Suprapubic skin (tissue), 4 donors: ENCODE results near the gene PRR7. TPM values are rescaled to one million over a fixed set of nuclear protein-coding genes. Genes with fewer than 3 reads are reported as not detected.

Experiments used
- DNase-seq, 2 donors: peaks; one replicate each; pipeline ENCODE4 v3.0.0-alpha.2; 2019; ENCODE audit warnings: low spot score in 2 of 2
- H3K27ac ChIP-seq: fragments of 200-600 bp; sonication (generic); one replicate; pipeline ENCODE4 v1.5.1; 2019
- H3K27me3 ChIP-seq: fragments of 200-600 bp; sonication (generic); one replicate; pipeline ENCODE4 v1.5.1; 2019
- H3K36me3 ChIP-seq: fragments of 200-600 bp; sonication (generic); one replicate; pipeline ENCODE4 v1.5.1; 2019
- H3K4me1 ChIP-seq: fragments of 200-600 bp; sonication (generic); one replicate; pipeline ENCODE4 v1.5.1; 2019
- H3K4me3 ChIP-seq: fragments of 200-600 bp; sonication (generic); one replicate; pipeline ENCODE4 v1.5.1; 2019; ENCODE audit warnings: mild to moderate bottlenecking
- H3K9me3 ChIP-seq: fragments of 200-600 bp; sonication (generic); one replicate; pipeline ENCODE4 v1.5.1; 2019
- CTCF ChIP-seq, 2 donors: fragments of 200-600 bp in 1 of 2; fragments of 450-650 bp in 1 of 2; sonication (generic) in 1 of 2; IDR thresholded peaks; one replicate each; pipeline ENCODE4 v1.5.1; 2016 to 2019; ENCODE audit warnings: antibody characterized with exemption in 2 of 2, mild to moderate bottlenecking in 1 of 2, moderate library complexity in 1 of 2
- EP300 ChIP-seq: sonication (generic); formaldehyde crosslinking; IDR thresholded peaks from one replicate; pipeline ENCODE4 v1.6.1; 2017; ENCODE audit warnings: antibody characterized with exemption
- POLR2A ChIP-seq, 2 donors: fragments of 450-650 bp; IDR thresholded peaks; one replicate each; pipeline ENCODE4 v1.6.1; 2017; ENCODE audit warnings: antibody characterized with exemption in 2 of 2, mild to moderate bottlenecking in 2 of 2, moderate library complexity in 2 of 2
- POLR2AphosphoS5 ChIP-seq, 3 donors: sonication (generic); formaldehyde crosslinking; IDR thresholded peaks; one replicate each; pipeline ENCODE4 v1.6.1; 2017; ENCODE audit warnings: antibody characterized with exemption in 3 of 3
- WGBS: methylation state at CpG from one replicate; pipeline ENCODE4 v1.1.5; 2018; 5-methylcytosine and 5-hydroxymethylcytosine counted together
- total RNA-seq, 4 donors: library from RNA; depleted of rRNA; stranded (reverse); fragments of >200 nt; gene quantifications; one replicate each; pipeline ENCODE4 v1.1.0, GENCODE V29; 2016

Gene PRR7
- total RNA-seq, 4 donors from 2014 or later: 5.7 to 9.8 (median 7.8) TPM

GRCh38 chr5:177466861-177467260 lies 20.2 kb downstream of the PRR7 start:
- DNase-seq: no peak
- TF ChIP-seq POLR2A (IDR thresholded peaks at IDR 0.05): no peak
- TF ChIP-seq POLR2AphosphoS5 (IDR thresholded peaks at IDR 0.05): no peak
- no peak for TF ChIP-seq CTCF (IDR thresholded peaks at IDR 0.05)
- TF ChIP-seq EP300: no peak
- no peaks in the 10 kb centered on the region for H3K27me3 ChIP-seq
- 92% methylated on average over 25 of the region's 25 CpGs for WGBS
- H3K27ac ChIP-seq: no peak overlapping the region
- peaks cover 30% of the 10 kb centered on the region for H3K36me3 ChIP-seq
- H3K4me1 ChIP-seq: peaks cover 38% of the 10 kb centered on the region
- no peaks in the 10 kb centered on the region for H3K9me3 ChIP-seq
- no peak overlapping the region for H3K4me3 ChIP-seq

GRCh38 chr5:177467436-177467835 lies 20.8 kb downstream of the PRR7 start:
- H3K36me3 ChIP-seq: peaks cover 30% of the 10 kb centered on the region
- H3K4me1 ChIP-seq: peaks cover 43% of the 10 kb centered on the region
- DNase-seq: no peak
- H3K9me3 ChIP-seq: no peaks in the 10 kb centered on the region
- no peak for TF ChIP-seq CTCF (IDR thresholded peaks at IDR 0.05)
- TF ChIP-seq POLR2AphosphoS5 (IDR thresholded peaks at IDR 0.05): no peak
- no peak for TF ChIP-seq EP300
- TF ChIP-seq POLR2A (IDR thresholded peaks at IDR 0.05): no peak
- 96% methylated on average over 18 of the region's 31 CpGs for WGBS
- no peaks in the 10 kb centered on the region for H3K27me3 ChIP-seq
- H3K27ac ChIP-seq: no peak overlapping the region
- H3K4me3 ChIP-seq: no peak overlapping the region

GRCh38 chr5:177468329-177468684 lies 21.7 kb downstream of the PRR7 start:
- no peak for TF ChIP-seq POLR2A (IDR thresholded peaks at IDR 0.05)
- TF ChIP-seq POLR2AphosphoS5 (IDR thresholded peaks at IDR 0.05): no peak
- TF ChIP-seq EP300: no peak
- TF ChIP-seq CTCF (IDR thresholded peaks at IDR 0.05): no peak
- no peak overlapping the region for H3K27ac ChIP-seq
- H3K4me3 ChIP-seq: no peak overlapping the region
- WGBS: 90% methylated on average over 2 of the region's 2 CpGs
- no peaks in the 10 kb centered on the region for H3K9me3 ChIP-seq
- peaks cover 48% of the 10 kb centered on the region for H3K4me1 ChIP-seq
- H3K36me3 ChIP-seq: peaks cover 30% of the 10 kb centered on the region
- no peak for DNase-seq
- H3K27me3 ChIP-seq: no peaks in the 10 kb centered on the region

- H3K9me3 ChIP-seq: no peaks in the 10 kb centered on the region
- peaks cover 30% of the 10 kb centered on the region for H3K36me3 ChIP-seq
- H3K4me1 ChIP-seq: peaks cover 52% of the 10 kb centered on the region
- TF ChIP-seq POLR2AphosphoS5 (IDR thresholded peaks at IDR 0.05): no peak
- TF ChIP-seq POLR2A (IDR thresholded peaks at IDR 0.05): no peak
- TF ChIP-seq CTCF (IDR thresholded peaks at IDR 0.05): no peak
- TF ChIP-seq EP300: no peak
- WGBS: 49% methylated on average over 18 of the region's 25 CpGs
- no peak overlapping the region for H3K4me3 ChIP-seq
- no peak for DNase-seq
- H3K27ac ChIP-seq: peak overlapping the region; percentile 64
- no peaks in the 10 kb centered on the region for H3K27me3 ChIP-seq
These were observed 22.3 kb downstream of the PRR7 start for GRCh38 chr5:177468685-177469628.

GRCh38 chr5:177469750-177470525 lies 23.3 kb downstream of the PRR7 start:
- H3K4me3 ChIP-seq: no peak overlapping the region
- H3K4me1 ChIP-seq: peaks cover 56% of the 10 kb centered on the region
- peaks cover 30% of the 10 kb centered on the region for H3K36me3 ChIP-seq
- no peak for DNase-seq
- H3K27ac ChIP-seq: peak overlapping the region; percentile 64
- WGBS: 63% methylated on average over 8 of the region's 8 CpGs
- TF ChIP-seq POLR2A (IDR thresholded peaks at IDR 0.05) (no peak), POLR2AphosphoS5 (IDR thresholded peaks at IDR 0.05) (no peak), EP300 (no peak)
- H3K9me3 ChIP-seq: no peaks in the 10 kb centered on the region
- no peaks in the 10 kb centered on the region for H3K27me3 ChIP-seq
